Fibroblast of lung (primary cell): Measurements from ENCODE around the gene ENG. TPM values are rescaled to one million over a fixed set of nuclear protein-coding genes. Genes with fewer than 3 reads are reported as not detected.

Experiments
- DNase-seq, 2 donors: peaks; one replicate each; pipeline versions ENCODE4 v3.0.0 to v3.0.0-alpha.2; 2010; ENCODE audit warnings: low read depth in 2 of 2
- H2AFZ ChIP-seq: 2 replicates; pipeline ENCODE4 v1.5.1; 2012; ENCODE audit warnings: low read length, control low read depth, inconsistent platforms
- H3K27ac ChIP-seq: 2 replicates; pipeline ENCODE4 v1.5.1; 2011; ENCODE audit warnings: low read length, control low read depth; ENCODE audit not compliant: insufficient read depth
- H3K27me3 ChIP-seq: 2 replicates; pipeline ENCODE4 v1.5.1; 2011; ENCODE audit warnings: mild to moderate bottlenecking, low read length; ENCODE audit not compliant: control insufficient read depth, insufficient read depth
- H3K36me3 ChIP-seq: 2 replicates; pipeline ENCODE4 v1.5.1; 2011; ENCODE audit warnings: low read length; ENCODE audit not compliant: control insufficient read depth, insufficient read depth
- H3K4me1 ChIP-seq: 2 replicates; pipeline ENCODE4 v1.5.1; 2011; ENCODE audit warnings: low read length; ENCODE audit not compliant: control insufficient read depth, insufficient read depth; ENCODE audit errors: extremely low read depth
- H3K4me2 ChIP-seq: 2 replicates; pipeline ENCODE4 v1.5.1; 2011; ENCODE audit warnings: low read length, control low read depth; ENCODE audit not compliant: insufficient read depth; ENCODE audit errors: extremely low read depth
- H3K4me3 ChIP-seq, 4 experiments: fragments of 200-600 bp in 1 of 4; sonication (generic) in 1 of 4; replicated peaks in 1 of 4; 2 replicates each; pipeline ENCODE4 v1.5.1; 2011 to 2016; ENCODE audit warnings: low read length in 4 of 4, low read depth in 3 of 4, mild to moderate bottlenecking in 3 of 4, control low read depth in 2 of 4, inconsistent platforms in 1 of 4, mixed read lengths in 1 of 4; ENCODE audit not compliant: insufficient read depth in 1 of 4; ENCODE audit errors: control extremely low read depth in 1 of 4
- H3K79me2 ChIP-seq: 2 replicates; pipeline ENCODE4 v1.5.1; 2012; ENCODE audit warnings: mild to moderate bottlenecking, low read length, inconsistent platforms; ENCODE audit not compliant: control insufficient read depth, insufficient read depth
- H3K9ac ChIP-seq: 2 replicates; pipeline ENCODE4 v1.5.1; 2011; ENCODE audit warnings: mild to moderate bottlenecking, low read length, control low read depth; ENCODE audit not compliant: insufficient read depth
- H3K9me3 ChIP-seq: 2 replicates; pipeline ENCODE4 v1.5.1; 2012; ENCODE audit warnings: low read depth, low read length; ENCODE audit not compliant: control insufficient read depth, insufficient read depth
- H4K20me1 ChIP-seq: 2 replicates; pipeline ENCODE4 v1.5.1; 2011; ENCODE audit warnings: low read length; ENCODE audit not compliant: control insufficient read depth, insufficient read depth; ENCODE audit errors: extremely low read depth
- EZH2 ChIP-seq: IDR thresholded peaks from 2 replicates; pipeline ENCODE4 v1.5.1; 2012; ENCODE audit warnings: low read length, control low read depth, mild to moderate bottlenecking; ENCODE audit errors: missing control alignments
- polyA plus RNA-seq, 2 donors: library from polyadenylated mRNA; depleted of rRNA in 1 of 2; stranded (reverse) in 1 of 2; unstranded in 1 of 2; fragments of >200 nt; gene quantifications; 2 replicates each; pipeline ENCODE4 v1.2.1, GENCODE V29; 2011 to 2012; ENCODE audit warnings: missing spikeins in 1 of 2
- total RNA-seq: library from RNA; depleted of rRNA; stranded (reverse); fragments of >200 nt; gene quantifications from 2 replicates; pipeline ENCODE4 v1.2.1, GENCODE V29; 2014
- TF ChIP-seq, protein P1 (sequence below), 2 donors: IDR thresholded peaks in 1 of 2; conservative IDR thresholded peaks in 1 of 2; 1 replicate in 1 of 2; 2 replicates in 1 of 2; pipeline ENCODE4 v1.5.1; 2011 to 2012; ENCODE audit warnings: low read length in 2 of 2, control low read depth in 1 of 2, inconsistent platforms in 1 of 2, low read depth in 1 of 2, mild to moderate bottlenecking in 1 of 2

Gene ENG
- total and polyA plus RNA-seq, 2 donors (not counting 1 experiment from before 2014, with no cell fraction given): 30.4 to 59.0 TPM

DNA sequence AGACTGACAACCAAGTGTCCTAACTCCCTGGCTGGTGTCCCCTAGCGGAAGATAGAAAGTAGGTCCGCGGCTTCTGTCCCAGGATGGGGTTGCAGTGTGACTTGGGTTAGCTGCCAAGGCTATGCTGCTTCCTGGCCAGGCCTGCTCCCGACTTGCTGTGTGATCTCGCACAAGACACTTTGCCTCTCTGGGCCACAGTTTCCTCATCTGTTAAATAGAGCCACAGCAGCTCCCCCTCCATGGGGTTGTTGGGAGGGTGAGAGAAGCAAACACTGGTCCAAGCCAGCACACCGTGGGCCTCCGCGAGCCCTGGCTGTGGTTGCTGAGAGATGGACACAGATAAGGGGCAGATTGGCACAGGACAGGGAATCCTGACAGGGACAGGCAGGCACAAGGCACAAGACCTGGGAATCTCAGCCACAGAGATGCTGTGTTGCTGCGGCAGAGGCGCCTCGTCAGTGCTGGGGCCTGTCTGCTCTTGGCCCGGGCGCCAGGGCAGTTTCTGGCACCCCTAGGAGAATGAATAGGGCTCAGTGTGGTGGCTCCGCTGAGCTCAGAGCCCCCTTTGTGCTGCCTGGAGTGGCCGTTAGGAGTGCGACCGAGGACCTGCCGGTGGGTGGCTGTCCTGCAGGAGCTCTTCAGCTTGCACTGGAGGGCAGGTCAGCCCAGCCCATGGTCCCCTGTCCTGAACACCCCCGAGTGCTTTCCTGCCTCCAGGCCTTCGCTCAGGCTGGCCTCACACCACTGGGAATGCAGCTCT is 74.2 kb downstream of the ENG start:
- H3K36me3 ChIP-seq: no peaks in the 10 kb centered on the region
- H3K79me2 ChIP-seq: no peaks in the 10 kb centered on the region
- no peak overlapping the region for H3K9ac ChIP-seq
- TF ChIP-seq, protein P1, sequence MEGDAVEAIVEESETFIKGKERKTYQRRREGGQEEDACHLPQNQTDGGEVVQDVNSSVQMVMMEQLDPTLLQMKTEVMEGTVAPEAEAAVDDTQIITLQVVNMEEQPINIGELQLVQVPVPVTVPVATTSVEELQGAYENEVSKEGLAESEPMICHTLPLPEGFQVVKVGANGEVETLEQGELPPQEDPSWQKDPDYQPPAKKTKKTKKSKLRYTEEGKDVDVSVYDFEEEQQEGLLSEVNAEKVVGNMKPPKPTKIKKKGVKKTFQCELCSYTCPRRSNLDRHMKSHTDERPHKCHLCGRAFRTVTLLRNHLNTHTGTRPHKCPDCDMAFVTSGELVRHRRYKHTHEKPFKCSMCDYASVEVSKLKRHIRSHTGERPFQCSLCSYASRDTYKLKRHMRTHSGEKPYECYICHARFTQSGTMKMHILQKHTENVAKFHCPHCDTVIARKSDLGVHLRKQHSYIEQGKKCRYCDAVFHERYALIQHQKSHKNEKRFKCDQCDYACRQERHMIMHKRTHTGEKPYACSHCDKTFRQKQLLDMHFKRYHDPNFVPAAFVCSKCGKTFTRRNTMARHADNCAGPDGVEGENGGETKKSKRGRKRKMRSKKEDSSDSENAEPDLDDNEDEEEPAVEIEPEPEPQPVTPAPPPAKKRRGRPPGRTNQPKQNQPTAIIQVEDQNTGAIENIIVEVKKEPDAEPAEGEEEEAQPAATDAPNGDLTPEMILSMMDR (conservative IDR thresholded peaks at IDR 0.05 in 1 of 2, IDR thresholded peaks at IDR 0.05 in 1 of 2; ENCODE audit: low read depth in 1 of 2, low read length in 2 of 2): no peak
- TF ChIP-seq EZH2: no peak
- H4K20me1 ChIP-seq: no peaks in the 10 kb centered on the region
- no peak overlapping the region for H3K4me2 ChIP-seq
- no peaks in the 10 kb centered on the region for H3K9me3 ChIP-seq
- H2AFZ ChIP-seq: no peak overlapping the region
- no peak for DNase-seq
- no peak overlapping the region for H3K27ac ChIP-seq
- no peak overlapping the region for H3K4me3 ChIP-seq
- H3K4me1 ChIP-seq: no peaks in the 10 kb centered on the region
- H3K27me3 ChIP-seq: no peaks in the 10 kb centered on the region

DNA sequence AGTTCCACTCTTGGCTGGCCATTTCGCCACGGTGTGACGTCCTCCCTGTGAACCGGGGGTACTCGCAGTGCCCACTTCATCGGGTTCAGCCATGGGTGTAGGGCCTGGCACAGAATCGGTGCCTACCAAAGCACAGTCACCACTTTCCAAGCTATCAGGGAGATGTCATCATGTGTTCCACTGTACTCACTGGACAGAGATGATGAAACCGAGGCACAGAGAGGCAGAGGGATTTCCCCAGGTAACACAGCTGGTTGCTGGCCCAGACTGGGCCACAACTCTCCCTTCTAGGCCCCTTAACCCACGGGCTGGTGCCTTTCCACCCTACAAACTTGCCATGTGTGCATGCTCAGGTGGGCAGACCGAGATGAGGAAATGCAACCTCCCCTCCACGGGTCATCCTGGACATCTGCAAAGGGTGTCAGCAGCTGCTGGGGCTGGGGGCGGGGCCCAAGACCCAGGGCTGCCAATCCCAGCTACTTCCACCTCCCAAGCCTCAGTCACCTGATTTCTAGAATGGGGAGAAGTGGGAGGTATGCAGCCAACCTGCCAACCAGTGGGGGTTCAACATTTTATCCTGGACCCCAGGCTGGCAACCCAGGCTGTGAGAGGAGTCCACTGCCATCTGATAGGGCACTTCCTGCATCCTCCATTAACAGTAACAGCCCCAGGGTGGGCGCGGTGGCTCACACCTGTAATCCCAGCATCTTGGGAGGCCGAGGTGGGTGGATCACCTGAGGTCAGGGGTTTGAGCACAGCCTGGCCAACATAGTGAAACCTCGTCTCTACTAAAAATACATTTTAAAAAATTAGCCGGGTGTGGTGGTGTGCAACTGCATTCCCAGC is 75.1 kb downstream of the ENG start:
- H3K27ac ChIP-seq: no peak overlapping the region
- no peaks in the 10 kb centered on the region for H3K4me1 ChIP-seq
- H3K4me2 ChIP-seq: no peak overlapping the region
- DNase-seq: peak in 1 of 2 donors; percentile 49
- H3K27me3 ChIP-seq: peaks cover under 1% of the 10 kb centered on the region
- no peaks in the 10 kb centered on the region for H3K36me3 ChIP-seq
- no peaks in the 10 kb centered on the region for H3K79me2 ChIP-seq
- TF ChIP-seq, protein P1 (conservative IDR thresholded peaks at IDR 0.05 in 1 of 2, IDR thresholded peaks at IDR 0.05 in 1 of 2; ENCODE audit: low read depth in 1 of 2, low read length in 2 of 2): no peak
- TF ChIP-seq EZH2: no peak
- no peaks in the 10 kb centered on the region for H4K20me1 ChIP-seq
- H2AFZ ChIP-seq: no peak overlapping the region
- no peaks in the 10 kb centered on the region for H3K9me3 ChIP-seq
- H3K9ac ChIP-seq: no peak overlapping the region
- no peak overlapping the region for H3K4me3 ChIP-seq
